Dermis blood vessel endothelial cell (primary cell): ENCODE results near the gene SCUBE1. TPM values are rescaled to one million over a fixed set of nuclear protein-coding genes. Genes with fewer than 3 reads are reported as not detected.
A peak's percentile ranks its signal among the peaks of the same experiment; 100 is the strongest.

Source experiments
- DNase-seq: peaks from one replicate; pipeline ENCODE4 v3.0.0; 2010
- total RNA-seq: library from RNA; depleted of rRNA; stranded (reverse); fragments of >200 nt; gene quantifications from 2 replicates; pipeline ENCODE4 v1.2.3, GENCODE V29; 2014

Gene SCUBE1
- total RNA-seq, 1 donor from 2014 or later, result not detected

GRCh38 chr22:43152357-43153071, 190.7 kb downstream of the SCUBE1 start:
- peak; percentile 64 for DNase-seq

GRCh38 chr22:43152003-43152356, 191.2 kb downstream of the SCUBE1 start:
- no peak for DNase-seq

GRCh38 chr22:43151251-43152002, 191.7 kb downstream of the SCUBE1 start, which contains the start of gene TSPO:
TSPO (plus strand) TSS chr22:43151559; CDS start chr22:43159239, 7,680 bp downstream.
- DNase-seq, result peak; percentile 55

GRCh38 chr22:43150731-43151206, 192.4 kb downstream of the SCUBE1 start:
- DNase-seq, result no peak

DNA sequence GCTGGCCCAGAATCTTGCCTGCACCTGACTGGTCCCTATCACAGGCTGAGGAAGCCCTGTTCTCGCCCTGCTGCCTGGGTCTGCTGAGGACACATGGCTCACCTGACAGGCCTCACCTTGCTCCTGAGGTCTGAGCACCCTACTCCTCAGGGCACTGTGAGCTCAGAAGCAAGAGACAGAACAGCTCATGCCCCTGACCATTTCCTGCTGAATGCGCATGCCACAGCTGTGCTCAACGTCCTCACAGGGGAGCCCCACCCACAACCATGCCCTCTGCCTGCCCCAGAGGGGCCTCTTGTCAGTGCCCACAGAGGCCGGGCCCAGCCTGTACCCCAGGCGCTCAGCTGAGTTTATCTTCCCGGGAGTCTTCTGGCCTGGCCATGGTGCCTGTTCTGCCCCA, 194.6 kb downstream of the SCUBE1 start:
- no peak for DNase-seq

DNA sequence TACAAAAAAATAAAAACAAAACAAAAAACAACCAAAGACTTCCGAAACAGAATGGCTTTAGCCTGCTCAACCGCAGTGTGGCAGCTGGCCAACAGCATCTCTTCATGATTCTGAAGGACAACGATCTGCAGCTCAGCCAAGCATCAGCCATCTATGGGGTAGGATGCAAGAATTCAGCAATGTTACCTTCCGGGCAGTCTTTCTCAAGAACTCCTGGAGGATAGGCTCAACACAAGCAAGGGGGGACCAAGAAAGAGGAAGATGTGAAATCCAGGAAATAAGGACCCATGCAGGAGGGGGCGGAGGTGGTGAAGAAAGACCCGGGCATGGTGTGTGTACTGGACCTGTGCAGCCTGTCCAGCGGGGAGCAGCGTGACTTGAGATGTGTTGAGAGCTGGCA, 195.4 kb downstream of the SCUBE1 start:
- no peak for DNase-seq

Other genes starting within 250 kb of the SCUBE1 start
- 1.7 and 1.9 TPM in 2 replicates for gene BIK, start 232.6 kb downstream of the SCUBE1 start, total RNA-seq
- 11.7 and 14.8 TPM in 2 replicates for gene MCAT, start 200.0 kb downstream of the SCUBE1 start, total RNA-seq
- gene TSPO, start 191.8 kb downstream of the SCUBE1 start, total RNA-seq, result 361 and 465 TPM in 2 replicates
- gene TTLL12, start 156.2 kb downstream of the SCUBE1 start, total RNA-seq, result 29.4 and 38.0 TPM in 2 replicates
- gene MPPED1, start 68.6 kb upstream of the SCUBE1 start, total RNA-seq, result not detected in 2 replicates